GM12874 (cell line): ENCODE results near the gene GRIP2.

ENCODE experiments used
- TF ChIP-seq, protein P1 (sequence below): IDR thresholded peaks from 2 replicates; pipeline ENCODE4 v1.5.1; 2011; ENCODE audit warnings: low read depth, mild to moderate bottlenecking, control low read depth, low read length, moderate library complexity; ENCODE audit not compliant: insufficient read depth

Gene GRIP2

DNA sequence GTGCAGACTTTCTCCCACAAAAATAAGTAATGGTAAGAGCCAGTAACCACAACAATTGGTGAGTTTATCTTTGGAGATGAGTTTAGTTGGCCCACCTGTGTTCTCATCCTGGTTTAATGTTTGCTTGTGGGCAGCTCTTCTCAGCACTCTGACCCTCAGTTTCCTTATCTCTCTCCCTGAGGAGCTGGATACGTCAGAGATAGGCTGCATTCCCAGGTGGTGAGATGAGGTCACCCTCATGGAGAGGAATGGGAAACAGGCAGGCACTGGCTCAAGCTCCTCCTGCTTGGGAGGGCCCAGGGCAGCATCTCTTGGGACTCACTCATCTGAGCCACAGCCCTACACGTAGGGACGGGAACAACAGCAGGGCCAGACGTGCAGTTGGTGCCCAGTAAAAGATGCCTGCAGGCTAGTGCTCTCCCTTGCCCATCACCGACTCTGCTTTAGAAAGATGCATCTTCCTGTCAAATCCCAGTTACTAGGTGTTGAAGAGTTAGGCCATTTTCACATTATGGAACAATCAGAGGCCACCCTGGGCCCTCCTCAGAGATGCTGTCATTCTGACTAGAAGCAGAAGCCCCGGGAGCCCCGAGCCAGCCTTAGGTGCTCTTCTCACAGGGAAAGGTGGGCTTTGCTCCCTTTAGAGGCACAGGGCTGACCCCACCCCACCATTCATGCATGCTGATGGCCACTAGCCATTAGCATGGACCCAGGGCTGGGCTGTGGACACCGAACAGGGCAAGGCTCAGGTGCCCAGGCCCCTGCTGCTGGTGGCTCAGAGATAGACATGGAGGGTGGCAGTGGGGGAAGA, 59.7 kb downstream of the GRIP2 start:
- TF ChIP-seq, protein P1, sequence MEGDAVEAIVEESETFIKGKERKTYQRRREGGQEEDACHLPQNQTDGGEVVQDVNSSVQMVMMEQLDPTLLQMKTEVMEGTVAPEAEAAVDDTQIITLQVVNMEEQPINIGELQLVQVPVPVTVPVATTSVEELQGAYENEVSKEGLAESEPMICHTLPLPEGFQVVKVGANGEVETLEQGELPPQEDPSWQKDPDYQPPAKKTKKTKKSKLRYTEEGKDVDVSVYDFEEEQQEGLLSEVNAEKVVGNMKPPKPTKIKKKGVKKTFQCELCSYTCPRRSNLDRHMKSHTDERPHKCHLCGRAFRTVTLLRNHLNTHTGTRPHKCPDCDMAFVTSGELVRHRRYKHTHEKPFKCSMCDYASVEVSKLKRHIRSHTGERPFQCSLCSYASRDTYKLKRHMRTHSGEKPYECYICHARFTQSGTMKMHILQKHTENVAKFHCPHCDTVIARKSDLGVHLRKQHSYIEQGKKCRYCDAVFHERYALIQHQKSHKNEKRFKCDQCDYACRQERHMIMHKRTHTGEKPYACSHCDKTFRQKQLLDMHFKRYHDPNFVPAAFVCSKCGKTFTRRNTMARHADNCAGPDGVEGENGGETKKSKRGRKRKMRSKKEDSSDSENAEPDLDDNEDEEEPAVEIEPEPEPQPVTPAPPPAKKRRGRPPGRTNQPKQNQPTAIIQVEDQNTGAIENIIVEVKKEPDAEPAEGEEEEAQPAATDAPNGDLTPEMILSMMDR = no peak

DNA sequence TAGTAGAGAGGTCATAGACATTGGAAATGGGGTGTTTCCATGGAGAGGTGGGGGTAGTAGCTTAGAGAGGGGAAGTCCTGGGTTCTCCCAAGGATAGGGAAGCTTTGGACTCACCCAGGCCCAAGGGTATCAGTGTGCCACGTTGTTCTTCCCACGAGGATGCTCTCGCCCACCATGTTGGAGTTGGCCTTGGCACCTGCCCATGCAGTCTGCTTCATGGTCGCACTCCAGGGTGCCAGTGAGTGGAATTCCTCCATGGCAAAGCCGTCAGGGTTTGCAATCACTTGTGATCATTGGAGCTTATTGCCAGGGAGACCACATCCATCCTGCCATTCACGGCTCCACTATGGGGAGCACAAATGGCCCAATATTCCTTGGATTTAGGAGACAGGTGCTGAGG, 60.6 kb downstream of the GRIP2 start:
- TF ChIP-seq, protein P1 = no peak

DNA sequence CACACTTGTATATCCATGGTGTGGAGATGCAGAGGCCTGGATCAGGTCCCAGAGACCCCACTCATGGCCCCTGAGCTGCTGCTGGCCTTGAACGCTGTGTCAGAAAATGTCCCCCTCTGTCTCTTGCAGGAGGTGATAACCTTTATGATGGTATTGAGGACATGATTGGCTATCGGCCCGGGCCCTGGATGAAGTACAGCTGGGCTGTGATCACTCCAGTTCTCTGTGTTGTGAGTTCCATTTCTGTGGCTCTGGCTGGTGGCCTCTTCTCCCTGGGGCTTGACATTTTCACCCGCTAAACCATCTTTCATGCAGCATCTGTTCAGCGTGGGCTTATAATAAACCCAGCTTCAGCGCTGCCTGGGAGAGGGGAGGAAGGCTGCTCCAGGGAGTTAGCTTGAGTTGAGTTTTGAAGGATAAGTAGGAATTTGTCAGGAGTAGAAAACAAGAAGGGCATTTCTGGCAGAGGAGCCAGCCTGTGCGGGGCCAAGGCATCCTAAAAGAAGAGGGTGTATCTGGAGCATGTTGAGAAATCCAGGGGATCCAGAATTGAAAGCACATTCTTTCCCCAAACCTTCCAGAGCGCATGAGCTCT, 61.1 kb downstream of the GRIP2 start:
- TF ChIP-seq, protein P1 = no peak

DNA sequence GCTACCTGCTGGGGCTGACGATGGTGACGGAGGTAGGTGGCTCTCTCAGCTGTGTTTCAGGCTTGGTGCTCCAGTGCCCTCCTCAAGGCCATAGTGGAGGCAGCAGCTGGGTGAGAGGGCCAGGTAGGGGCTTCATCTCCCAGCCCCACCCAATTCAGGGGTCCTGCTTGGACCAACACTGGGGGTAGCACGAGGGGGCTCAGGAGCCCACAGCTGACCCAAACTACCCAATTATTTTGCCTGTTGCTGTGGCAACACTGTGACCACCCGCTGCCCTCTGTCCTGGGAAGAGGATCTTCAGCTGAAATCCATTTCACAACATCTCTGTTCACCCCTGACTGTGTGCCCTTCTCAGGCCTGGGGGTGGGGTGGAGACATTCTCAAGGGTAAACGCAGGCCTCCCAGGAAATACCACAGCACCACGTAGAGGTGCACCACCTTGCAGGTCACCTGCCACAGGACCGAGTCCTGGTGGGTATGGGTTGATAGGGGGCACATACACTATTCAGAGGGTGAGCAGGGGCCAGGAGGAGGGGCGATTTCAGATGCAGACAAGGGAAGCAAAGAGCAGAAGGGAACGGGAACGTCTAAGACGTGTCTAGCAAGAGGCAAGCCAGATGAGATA, 62.7 kb downstream of the GRIP2 start:
- TF ChIP-seq, protein P1 = no peak

DNA sequence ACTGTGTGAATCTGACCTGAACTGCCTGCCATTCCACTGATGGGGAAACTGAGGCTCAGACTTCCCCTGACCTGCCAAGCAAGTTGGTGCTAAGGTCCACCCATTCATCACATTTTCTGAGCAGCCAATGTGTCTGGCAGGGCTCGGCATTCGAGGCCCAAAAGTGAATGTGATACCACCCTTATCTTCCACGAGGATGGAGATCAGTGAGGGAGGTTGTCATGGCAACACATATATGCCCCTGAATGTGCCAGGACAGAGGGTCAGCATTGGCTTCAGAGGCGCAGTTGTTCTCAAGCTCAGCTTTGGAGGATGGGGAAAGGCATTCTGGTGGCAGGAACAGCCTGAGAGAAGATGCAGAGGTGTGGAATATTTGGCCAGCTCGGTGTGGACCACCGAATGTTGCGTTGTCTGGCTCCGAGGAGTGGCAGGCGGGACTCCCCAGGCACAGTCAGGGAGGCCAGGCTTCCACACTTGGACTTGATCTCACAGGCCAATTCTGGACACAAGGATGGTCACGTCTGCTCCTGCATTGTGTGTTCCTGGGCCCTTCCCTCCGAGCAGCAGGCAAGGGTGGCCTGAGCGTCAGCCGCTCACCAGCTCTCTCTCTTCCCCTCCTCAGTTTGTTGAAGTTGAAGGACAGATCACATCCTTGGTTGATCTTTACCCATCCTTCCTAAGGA, 63.4 kb downstream of the GRIP2 start:
- TF ChIP-seq, protein P1 = no peak

DNA sequence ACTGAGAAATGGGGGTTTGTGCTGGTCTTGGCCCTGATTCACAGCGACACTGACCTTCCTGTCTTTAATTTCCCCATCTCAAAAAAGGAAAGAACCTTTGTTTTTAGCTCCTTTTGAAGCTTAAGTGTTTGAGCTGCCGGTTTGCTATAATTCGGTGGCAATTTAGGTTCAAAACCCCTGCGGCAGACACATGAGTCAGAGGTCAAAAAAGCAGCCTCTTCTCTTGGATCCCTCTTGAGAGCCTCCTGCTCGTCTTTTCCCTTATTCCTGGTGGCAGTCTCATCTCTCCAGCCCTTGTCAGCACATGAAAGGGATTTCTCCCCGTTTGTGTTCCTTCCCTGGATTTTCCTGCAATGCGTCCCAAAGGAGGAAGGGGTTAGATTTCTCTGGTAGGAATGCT, 64.5 kb downstream of the GRIP2 start:
- TF ChIP-seq, protein P1 = no peak
